HG03520 (cell line): Measurements from ENCODE around the gene PRIMPOL.
A peak's percentile ranks its signal among the peaks of the same experiment; 100 is the strongest.
"Not testable (repeated sequence)": the region's sequence is repeated elsewhere in the genome, so short reads cannot be mapped to it uniquely, and the experiment has no call there.

Source experiments
- ATAC-seq: cut with Tn5 transposase; IDR thresholded peaks from one replicate; pipeline ENCODE4 v1.9.1; 2021; ENCODE audit warnings: mild to moderate bottlenecking, moderate library complexity; ENCODE audit not compliant: unreplicated experiment

The PRIMPOL gene

GRCh38 chr4:184636144-184636543 lies 13.4 kb upstream of the PRIMPOL start:
- no peak for ATAC-seq

GRCh38 chr4:184636897-184637296 lies 12.6 kb upstream of the PRIMPOL start:
- ATAC-seq = no peak

GRCh38 chr4:184641022-184641421 lies 8.5 kb upstream of the PRIMPOL start:
- no peak for ATAC-seq

- ATAC-seq = no peak
These were observed 8.1 kb upstream of the PRIMPOL start for GRCh38 chr4:184641451-184641850.

- no peak for ATAC-seq
These were observed 5.8 kb upstream of the PRIMPOL start for GRCh38 chr4:184643731-184644130.

GRCh38 chr4:184644553-184645307 lies 4.8 kb upstream of the PRIMPOL start:
- no peak for ATAC-seq

- no peak for ATAC-seq
These were observed 3.5 kb upstream of the PRIMPOL start for GRCh38 chr4:184645904-184646610.

- no peak for ATAC-seq
These were observed 2.1 kb upstream of the PRIMPOL start for GRCh38 chr4:184647266-184648053.

- ATAC-seq = no peak
These were observed 1.6 kb upstream of the PRIMPOL start for GRCh38 chr4:184648054-184648312.

- ATAC-seq = peak; percentile 5
These were observed 1.1 kb upstream of the PRIMPOL start for GRCh38 chr4:184648313-184649025.

- peak; percentile 5 for ATAC-seq
These were observed 675 bp downstream of the PRIMPOL start for GRCh38 chr4:184649971-184650855.

GRCh38 chr4:184651899-184652298 lies 2.4 kb downstream of the PRIMPOL start:
- ATAC-seq = no peak

- ATAC-seq = not testable (repeated sequence)
These were observed 3.1 kb downstream of the PRIMPOL start for GRCh38 chr4:184652681-184653080.

GRCh38 chr4:184653650-184654049 lies 4.1 kb downstream of the PRIMPOL start:
- no peak for ATAC-seq

- no peak for ATAC-seq
These were observed 6.6 kb downstream of the PRIMPOL start for GRCh38 chr4:184655889-184656869.

- no peak for ATAC-seq
These were observed 7.6 kb downstream of the PRIMPOL start for GRCh38 chr4:184657144-184657543.

- not testable (repeated sequence) for ATAC-seq
These were observed 8.3 kb downstream of the PRIMPOL start for GRCh38 chr4:184657820-184658219.

GRCh38 chr4:184660978-184661377 lies 11.4 kb downstream of the PRIMPOL start:
- no peak for ATAC-seq

- no peak for ATAC-seq
These were observed 12.7 kb downstream of the PRIMPOL start for GRCh38 chr4:184662236-184662635.
